GM12873 (cell line): ENCODE data around the gene TRMT5.

Source experiments
- TF ChIP-seq, protein P1 (sequence below): IDR thresholded peaks from 2 replicates; pipeline ENCODE4 v1.5.1; 2012; ENCODE audit warnings: low read depth, mild to moderate bottlenecking, moderate library complexity, low read length, control low read depth; ENCODE audit not compliant: insufficient read depth; ENCODE audit errors: missing control alignments

Gene TRMT5

DNA sequence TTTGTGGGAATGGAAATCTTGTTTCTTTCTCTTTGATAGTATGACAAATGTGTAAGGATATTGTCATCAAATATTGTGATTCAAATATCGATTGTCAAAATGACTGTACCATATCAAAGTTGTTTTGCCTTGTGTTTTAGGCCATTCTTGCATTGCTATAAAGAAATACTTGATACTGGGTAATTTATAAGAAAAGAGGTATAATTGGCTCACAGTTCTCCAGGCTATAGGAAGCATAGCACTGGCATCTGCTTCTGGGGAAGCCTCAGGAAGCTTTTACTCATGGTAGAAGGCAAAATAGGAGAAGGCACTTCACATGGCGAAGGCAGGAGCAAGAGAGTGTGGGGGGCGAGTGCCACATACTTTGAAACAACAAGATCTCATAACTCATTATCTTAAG lies 7.8 kb downstream of the TRMT5 start:
- TF ChIP-seq, protein P1, sequence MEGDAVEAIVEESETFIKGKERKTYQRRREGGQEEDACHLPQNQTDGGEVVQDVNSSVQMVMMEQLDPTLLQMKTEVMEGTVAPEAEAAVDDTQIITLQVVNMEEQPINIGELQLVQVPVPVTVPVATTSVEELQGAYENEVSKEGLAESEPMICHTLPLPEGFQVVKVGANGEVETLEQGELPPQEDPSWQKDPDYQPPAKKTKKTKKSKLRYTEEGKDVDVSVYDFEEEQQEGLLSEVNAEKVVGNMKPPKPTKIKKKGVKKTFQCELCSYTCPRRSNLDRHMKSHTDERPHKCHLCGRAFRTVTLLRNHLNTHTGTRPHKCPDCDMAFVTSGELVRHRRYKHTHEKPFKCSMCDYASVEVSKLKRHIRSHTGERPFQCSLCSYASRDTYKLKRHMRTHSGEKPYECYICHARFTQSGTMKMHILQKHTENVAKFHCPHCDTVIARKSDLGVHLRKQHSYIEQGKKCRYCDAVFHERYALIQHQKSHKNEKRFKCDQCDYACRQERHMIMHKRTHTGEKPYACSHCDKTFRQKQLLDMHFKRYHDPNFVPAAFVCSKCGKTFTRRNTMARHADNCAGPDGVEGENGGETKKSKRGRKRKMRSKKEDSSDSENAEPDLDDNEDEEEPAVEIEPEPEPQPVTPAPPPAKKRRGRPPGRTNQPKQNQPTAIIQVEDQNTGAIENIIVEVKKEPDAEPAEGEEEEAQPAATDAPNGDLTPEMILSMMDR = no peak

DNA sequence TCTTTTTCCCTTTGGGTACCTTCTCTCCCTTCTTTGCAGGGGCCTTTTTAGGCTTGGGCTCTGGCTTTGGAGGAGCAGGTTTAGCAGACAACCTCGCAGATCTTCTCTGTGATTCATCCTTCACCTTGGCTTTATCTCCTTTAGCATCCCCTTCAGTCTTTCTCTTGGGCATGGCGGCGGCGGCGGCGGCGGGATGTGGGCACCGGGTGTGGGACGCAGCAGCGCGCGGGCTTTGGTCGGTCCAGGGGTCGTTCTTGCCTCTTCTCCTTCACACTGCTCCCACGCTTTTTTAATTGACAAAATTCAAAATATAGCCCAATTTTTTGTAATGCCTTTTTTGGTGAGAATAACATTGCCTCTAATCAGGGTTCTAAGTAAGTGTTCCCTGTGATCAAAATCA lies 8.6 kb downstream of the TRMT5 start:
- TF ChIP-seq, protein P1 = no peak

DNA sequence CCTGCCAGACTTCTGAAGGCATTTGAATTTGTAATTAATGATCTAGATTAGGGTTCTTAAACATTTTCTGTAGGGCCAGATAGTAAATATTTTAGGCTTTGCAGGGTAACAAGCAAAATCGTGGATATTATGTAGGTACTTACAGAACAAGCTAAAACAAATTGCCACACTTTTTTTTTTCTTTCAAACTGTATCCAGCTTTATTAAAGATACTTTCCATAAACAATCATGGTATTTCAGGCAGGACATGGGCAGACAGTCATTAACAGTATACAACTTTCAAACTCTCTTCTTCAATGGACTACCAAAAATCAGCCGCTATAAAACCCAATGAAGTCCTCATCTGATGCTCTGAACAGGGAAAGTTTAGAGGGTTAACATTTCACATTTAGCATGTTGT lies 9.6 kb downstream of the TRMT5 start:
- TF ChIP-seq, protein P1 = no peak

DNA sequence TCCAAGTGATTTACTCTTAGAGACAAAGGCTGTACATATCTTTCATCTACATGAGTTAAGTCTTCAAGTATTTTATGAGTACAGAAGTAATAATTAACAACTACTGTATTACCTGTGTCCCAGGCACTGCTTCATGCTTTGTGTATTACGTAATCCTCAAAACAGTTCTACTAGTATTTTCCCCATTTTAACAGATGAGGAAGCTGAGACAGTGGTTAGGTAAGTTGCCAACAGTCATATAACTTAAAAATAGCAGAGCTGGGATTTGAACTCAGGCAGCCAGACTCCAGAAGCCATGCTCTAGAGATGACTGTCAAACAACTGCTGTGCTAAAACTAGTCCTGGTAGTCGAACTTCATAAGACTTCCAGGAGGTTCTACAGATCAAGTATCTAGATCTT lies 10.7 kb downstream of the TRMT5 start:
- TF ChIP-seq, protein P1 = no peak

DNA sequence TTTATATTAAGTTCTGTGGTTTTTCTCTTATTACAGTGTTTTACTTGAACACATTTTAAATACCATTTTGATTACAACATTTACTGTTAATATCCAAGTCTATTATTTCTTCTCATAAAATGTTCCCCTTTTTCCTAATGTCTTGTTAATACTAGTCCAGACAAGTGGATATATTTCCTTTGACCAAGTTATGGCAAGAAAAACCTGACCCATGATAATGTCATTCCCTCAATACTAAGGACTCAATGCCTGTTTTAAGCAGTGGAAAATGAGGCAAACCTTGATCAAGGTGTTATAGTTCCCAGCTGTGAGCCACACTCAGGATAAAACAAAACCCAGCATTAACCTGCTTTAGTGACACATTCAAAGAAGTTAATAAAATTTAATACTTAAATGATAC lies 12.2 kb downstream of the TRMT5 start:
- TF ChIP-seq, protein P1 = no peak

DNA sequence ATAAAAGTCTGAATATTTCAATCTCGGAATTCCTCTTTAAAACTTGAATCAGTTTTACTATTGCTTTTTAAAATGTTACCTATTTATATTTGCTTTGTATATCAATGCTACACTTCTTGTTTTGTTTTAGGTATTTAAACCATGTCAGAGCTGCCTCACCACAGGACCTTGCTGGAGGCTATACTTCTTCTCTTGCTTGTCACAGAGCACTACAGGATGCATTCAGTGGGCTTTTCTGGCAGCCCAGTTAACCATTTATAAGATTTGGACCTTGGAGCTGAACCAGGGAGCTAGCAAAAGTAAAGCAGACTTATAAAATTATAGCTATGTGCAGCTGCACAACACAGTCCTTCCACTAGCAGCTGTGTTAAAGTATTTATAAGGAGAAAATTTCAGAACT lies 12.8 kb downstream of the TRMT5 start:
- TF ChIP-seq, protein P1 = no peak

DNA sequence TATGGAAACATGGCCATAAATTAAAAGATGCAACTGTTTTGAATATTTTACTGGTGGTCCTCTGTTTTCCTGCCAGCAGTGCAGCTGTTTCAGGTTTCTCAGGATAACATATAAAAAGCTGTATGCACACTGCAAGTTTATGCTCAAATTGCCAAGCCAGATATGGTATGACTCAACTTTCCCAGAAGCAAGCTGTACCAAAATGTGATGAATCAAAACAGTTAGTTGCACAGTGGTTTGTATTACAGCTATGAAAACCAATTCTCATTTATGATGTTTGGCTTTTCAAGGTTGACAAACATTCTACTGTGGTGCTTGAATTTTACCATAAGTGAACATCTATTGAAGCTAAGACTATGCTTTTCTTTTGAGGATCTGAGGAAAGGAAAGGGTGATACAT lies 15.5 kb downstream of the TRMT5 start:
- TF ChIP-seq, protein P1 = no peak

DNA sequence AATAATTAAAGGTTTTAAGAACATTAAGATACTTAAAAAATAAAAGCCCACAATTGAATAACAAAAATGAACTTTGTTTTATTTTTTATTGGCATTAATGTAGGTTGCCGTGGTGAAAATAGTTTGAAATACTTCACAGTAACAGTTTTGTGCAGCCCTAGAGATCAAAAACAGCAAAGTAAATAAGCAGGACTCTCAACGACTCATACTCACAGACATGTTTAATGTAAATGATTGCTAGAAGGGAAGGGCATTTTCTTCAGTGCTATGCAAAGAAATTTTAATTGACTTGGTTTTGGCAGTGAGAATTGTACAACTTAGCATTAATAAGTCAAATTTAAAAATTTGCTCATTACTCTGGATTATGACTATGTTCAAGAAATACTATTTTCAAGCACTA lies 16.0 kb downstream of the TRMT5 start:
- TF ChIP-seq, protein P1 = no peak
